Upper lobe of left lung (tissue), 4 donors: ENCODE data around the gene GCSH.

ENCODE experiments used
- EP300 ChIP-seq, 4 donors: sonication (generic); formaldehyde crosslinking; IDR thresholded peaks; one replicate each; pipeline ENCODE4 v1.5.1; 2017; ENCODE audit warnings: antibody characterized with exemption in 4 of 4, control low read depth in 2 of 4
- TF ChIP-seq, protein P1 (sequence below), 6 experiments: fragments of 450-650 bp in 4 of 6; fragments of 200-600 bp in 2 of 6; sonication (generic) in 2 of 6; IDR thresholded peaks; one replicate each; pipeline ENCODE4 v1.5.1; 2016 to 2019; ENCODE audit warnings: antibody characterized with exemption in 6 of 6

DNA sequence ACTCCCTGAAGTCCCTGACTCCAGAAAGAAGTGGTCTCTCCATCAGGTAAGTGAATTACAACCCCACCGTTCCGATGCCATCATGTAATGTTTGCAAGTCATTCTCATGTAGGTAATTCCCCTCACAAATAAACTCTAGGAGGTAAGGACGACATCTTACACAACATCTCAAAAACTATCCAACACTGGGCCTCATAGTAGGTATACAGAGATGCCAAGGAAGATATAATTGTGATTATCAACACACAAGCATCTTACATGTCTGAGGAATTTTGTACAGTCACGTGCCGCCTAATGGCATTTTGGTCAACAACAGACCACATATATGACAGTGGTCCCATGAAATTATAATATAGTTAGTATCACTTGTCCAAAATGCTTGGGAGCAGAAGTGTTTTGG, 7.4 kb downstream of the GCSH start:
- TF ChIP-seq, protein P1, sequence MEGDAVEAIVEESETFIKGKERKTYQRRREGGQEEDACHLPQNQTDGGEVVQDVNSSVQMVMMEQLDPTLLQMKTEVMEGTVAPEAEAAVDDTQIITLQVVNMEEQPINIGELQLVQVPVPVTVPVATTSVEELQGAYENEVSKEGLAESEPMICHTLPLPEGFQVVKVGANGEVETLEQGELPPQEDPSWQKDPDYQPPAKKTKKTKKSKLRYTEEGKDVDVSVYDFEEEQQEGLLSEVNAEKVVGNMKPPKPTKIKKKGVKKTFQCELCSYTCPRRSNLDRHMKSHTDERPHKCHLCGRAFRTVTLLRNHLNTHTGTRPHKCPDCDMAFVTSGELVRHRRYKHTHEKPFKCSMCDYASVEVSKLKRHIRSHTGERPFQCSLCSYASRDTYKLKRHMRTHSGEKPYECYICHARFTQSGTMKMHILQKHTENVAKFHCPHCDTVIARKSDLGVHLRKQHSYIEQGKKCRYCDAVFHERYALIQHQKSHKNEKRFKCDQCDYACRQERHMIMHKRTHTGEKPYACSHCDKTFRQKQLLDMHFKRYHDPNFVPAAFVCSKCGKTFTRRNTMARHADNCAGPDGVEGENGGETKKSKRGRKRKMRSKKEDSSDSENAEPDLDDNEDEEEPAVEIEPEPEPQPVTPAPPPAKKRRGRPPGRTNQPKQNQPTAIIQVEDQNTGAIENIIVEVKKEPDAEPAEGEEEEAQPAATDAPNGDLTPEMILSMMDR (IDR thresholded peaks at IDR 0.05): no peak
- TF ChIP-seq EP300 (IDR thresholded peaks at IDR 0.05): no peak
